HCT116 (cell line): ENCODE measurements around the gene VSX1. TPM values are rescaled to one million over a fixed set of nuclear protein-coding genes. Genes with fewer than 3 reads are reported as not detected.

Experiments
- ATAC-seq: fragments of 200-7000 bp; cut with Tn5 transposase; 2 replicates; pipeline ENCODE4 v1.9.1; 2020; ENCODE audit warnings: mild to moderate bottlenecking, moderate library complexity
- BruUV-seq: library from RNA; stranded (reverse); fragments of 400-500 nt; replicated peaks from 2 replicates; lab custom pipeline; 2021; lab: Mats Ljungman, UMichigan
- CTCF ChIA-PET: fragments of 300-600 bp; sonication (Branson Sonifier 250); formaldehyde crosslinking; loops from one replicate; lab custom pipeline; 2021; ENCODE audit warnings: antibody characterized with exemption; lab: Charles Lee
- POLR2A ChIA-PET: fragments of 300-600, 350-600 bp; sonication (Branson Sonifier 250); formaldehyde crosslinking; loops from one replicate; lab custom pipeline; 2021; ENCODE audit warnings: antibody characterized with exemption; lab: Charles Lee
- RAD21 ChIA-PET, 2 experiments: fragments of 300-600 bp; sonication (Branson Sonifier 250); formaldehyde crosslinking; loops; one replicate each; lab custom pipeline; 2023; ENCODE audit warnings: low total read pairs in 2 of 2; ENCODE audit not compliant: uncharacterized antibody in 2 of 2, unreplicated experiment in 2 of 2, low non-redundant PET in 1 of 2; lab: Charles Lee
- DNase-seq: peaks from one replicate; pipeline ENCODE4 v3.0.0-alpha.2; 2010; ENCODE audit warnings: low read depth, low spot score
- H2AFZ ChIP-seq: fragments of 200-600 bp; shearing (Covaris generic), sonication (generic); 2 replicates; pipeline ENCODE4 v1.6.1; 2017; ENCODE audit warnings: low read depth, mixed run types, mixed read lengths, antibody characterized with exemption, low read length; ENCODE audit not compliant: poor library complexity, severe bottlenecking
- H3K27ac ChIP-seq: 2 replicates; pipeline ENCODE4 v1.5.1; 2012; ENCODE audit warnings: low read depth, low read length
- H3K27me3 ChIP-seq: fragments of 200-600 bp; sonication (generic); 2 replicates; pipeline ENCODE4 v1.6.1; 2016; ENCODE audit warnings: mixed run types, low read length, mixed read lengths; ENCODE audit not compliant: insufficient read depth
- H3K36me3 ChIP-seq, 2 experiments: fragments of 200-500 bp in 1 of 2; fragments of 200-600 bp in 1 of 2; sonication (Bioruptor generic) in 1 of 2; sonication (generic) in 1 of 2; 2 replicates each; pipeline versions ENCODE4 v1.5.1 to v1.6.1; 2014 to 2016; ENCODE audit warnings: low read length in 2 of 2, inconsistent platforms in 1 of 2, mixed read lengths in 1 of 2, mixed run types in 1 of 2; ENCODE audit not compliant: insufficient read depth in 2 of 2, control insufficient read depth in 1 of 2
- H3K4me1 ChIP-seq, 2 experiments: fragments of 200-600 bp in 1 of 2; sonication (generic) in 1 of 2; 2 replicates each; pipeline versions ENCODE4 v1.5.1 to v1.6.1; 2012 to 2017; ENCODE audit warnings: low read length in 2 of 2, inconsistent platforms in 1 of 2, mild to moderate bottlenecking in 1 of 2, mixed read lengths in 1 of 2, mixed run types in 1 of 2, moderate library complexity in 1 of 2; ENCODE audit not compliant: insufficient read depth in 2 of 2, control insufficient read depth in 1 of 2
- H3K4me2 ChIP-seq: fragments of 200-600 bp; sonication (generic); 2 replicates; pipeline ENCODE4 v1.6.1; 2017; ENCODE audit warnings: mixed run types, low read length, mixed read lengths
- H3K4me3 ChIP-seq, 2 experiments: fragments of 200-600 bp in 1 of 2; sonication (generic) in 1 of 2; replicated peaks in 1 of 2; 2 replicates each; pipeline ENCODE4 v1.5.1; 2011 to 2016; ENCODE audit warnings: low read length in 2 of 2, control low read depth in 1 of 2, low read depth in 1 of 2, mild to moderate bottlenecking in 1 of 2, mixed read lengths in 1 of 2, mixed run types in 1 of 2
- H3K79me2 ChIP-seq: fragments of 200-600 bp; sonication (generic); 2 replicates; pipeline ENCODE4 v1.6.1; 2017; ENCODE audit warnings: mild to moderate bottlenecking, mixed run types, low read length, moderate library complexity, mixed read lengths; ENCODE audit not compliant: insufficient read depth
- H3K9ac ChIP-seq: fragments of 200-600 bp; sonication (generic); 2 replicates; pipeline ENCODE4 v1.6.1; 2016; ENCODE audit warnings: low read length, mixed read lengths
- H3K9me2 ChIP-seq: fragments of 200-600 bp; sonication (generic), shearing (Covaris generic); 2 replicates; pipeline ENCODE4 v1.6.1; 2017; ENCODE audit warnings: mixed run types, mild to moderate bottlenecking, moderate library complexity; ENCODE audit not compliant: insufficient read depth
- H3K9me3 ChIP-seq, 2 experiments: fragments of 200-500 bp in 1 of 2; fragments of 200-600 bp in 1 of 2; sonication (Bioruptor generic) in 1 of 2; sonication (generic) in 1 of 2; 2 replicates each; pipeline ENCODE4 v1.6.1; 2014 to 2017; ENCODE audit warnings: low read length in 2 of 2, mixed read lengths in 2 of 2, inconsistent platforms in 1 of 2, low read depth in 1 of 2, mild to moderate bottlenecking in 1 of 2, mixed run types in 1 of 2, moderate library complexity in 1 of 2; ENCODE audit not compliant: control insufficient read depth in 1 of 2, insufficient read depth in 1 of 2
- H4K20me1 ChIP-seq: fragments of 200-600 bp; sonication (generic), shearing (Covaris generic); 2 replicates; pipeline ENCODE4 v1.6.1; 2017; ENCODE audit warnings: mixed run types, mild to moderate bottlenecking, moderate library complexity; ENCODE audit not compliant: insufficient read depth
- ATF3 ChIP-seq: IDR thresholded peaks from 2 replicates; pipeline ENCODE4 v1.6.1; 2012
- CBX3 ChIP-seq: IDR thresholded peaks from 2 replicates; pipeline ENCODE4 v1.6.1; 2012; ENCODE audit warnings: low read depth
- CEBPB ChIP-seq: IDR thresholded peaks from 2 replicates; pipeline ENCODE4 v1.6.1; 2012; ENCODE audit warnings: low read depth
- ELF1 ChIP-seq: IDR thresholded peaks from 2 replicates; pipeline ENCODE4 v1.6.1; 2012; ENCODE audit warnings: low read depth, borderline replicate concordance
- EZH2 ChIP-seq: fragments of 200-600 bp; sonication (generic); IDR thresholded peaks from 2 replicates; pipeline ENCODE4 v1.6.1; 2017; ENCODE audit warnings: antibody characterized with exemption, mixed run types
- EZH2phosphoT487 ChIP-seq: fragments of 200-600 bp; IDR thresholded peaks from 2 replicates; pipeline ENCODE4 v1.6.1; 2018; ENCODE audit warnings: antibody characterized with exemption, borderline replicate concordance
- JUND ChIP-seq: IDR thresholded peaks from 2 replicates; pipeline ENCODE4 v1.6.1; 2012
- MAX ChIP-seq: IDR thresholded peaks from 2 replicates; pipeline ENCODE4 v1.6.1; 2012
- POLR2AphosphoS5 ChIP-seq: IDR thresholded peaks from 2 replicates; pipeline ENCODE4 v1.6.1; 2011; ENCODE audit warnings: mild to moderate bottlenecking, low read depth, low read length, moderate library complexity
- RAD21 ChIP-seq: IDR thresholded peaks from 2 replicates; pipeline ENCODE4 v1.6.1; 2012; ENCODE audit warnings: low read depth, mild to moderate bottlenecking
- SIN3A ChIP-seq: IDR thresholded peaks from 2 replicates; pipeline ENCODE4 v1.6.1; 2012; ENCODE audit warnings: low read depth
- SP1 ChIP-seq: IDR thresholded peaks from 2 replicates; pipeline ENCODE4 v1.6.1; 2012; ENCODE audit warnings: low read depth
- SRF ChIP-seq: IDR thresholded peaks from 2 replicates; pipeline ENCODE4 v1.6.1; 2012; ENCODE audit warnings: low read depth
- TCF7L2 ChIP-seq: IDR thresholded peaks from 2 replicates; pipeline ENCODE4 v1.7.0; 2011; ENCODE audit warnings: borderline replicate concordance, inconsistent platforms; ENCODE audit not compliant: insufficient read depth, insufficient read length; ENCODE audit errors: extremely low read depth
- YY1 ChIP-seq: IDR thresholded peaks from 2 replicates; pipeline ENCODE4 v1.6.1; 2011; ENCODE audit warnings: low read length, low read depth, moderate library complexity, mild to moderate bottlenecking; ENCODE audit not compliant: insufficient replicate concordance; ENCODE audit errors: extremely low read depth
- ZBTB33 ChIP-seq: IDR thresholded peaks from 2 replicates; pipeline ENCODE4 v1.6.1; 2011; ENCODE audit warnings: mild to moderate bottlenecking, low read length, moderate library complexity; ENCODE audit not compliant: insufficient replicate concordance; ENCODE audit errors: extremely low read depth
- ZFX ChIP-seq: fragments of 450-650 bp; IDR thresholded peaks from 2 replicates; pipeline ENCODE4 v1.6.1; 2017
- ZNF274 ChIP-seq: fragments of 200-500 bp; sonication (Bioruptor generic); IDR thresholded peaks from 2 replicates; pipeline ENCODE4 v1.6.1; 2014; ENCODE audit warnings: mild to moderate bottlenecking, low read depth, low read length, inconsistent platforms
- intact Hi-C: fragments of 100-400 bp; cut with micrococcal nuclease; formaldehyde crosslinking; loops from 2 replicates; pipeline ENCODE4 v1.10.0; 2022
- total RNA-seq: library from RNA; stranded (reverse); gene quantifications from one replicate; pipeline ENCODE4 v1.2.1, GENCODE V29; 2021; ENCODE audit not compliant: unreplicated experiment

Gene VSX1
- total RNA-seq, 1 experiment from 2014 or later, result not detected

- H3K9me3 ChIP-seq, result no peaks in the 10 kb centered on the region
- no peak overlapping the region for H2AFZ ChIP-seq
- no peak for DNase-seq
- no TSS peak for BruUV-seq
- ChIA-PET CTCF (no interaction called here), RAD21 (no interaction called here), POLR2A (no interaction called here)
- H3K27me3 ChIP-seq, result peaks cover 8% of the 10 kb centered on the region; the same call in 1 of the 2 replicates
- H3K79me2 ChIP-seq, result no peaks in the 10 kb centered on the region
- intact Hi-C loops, result no loop called here
- no peaks in the 10 kb centered on the region for H3K36me3 ChIP-seq
- H3K9ac ChIP-seq, result no peak overlapping the region
- H3K27ac ChIP-seq, result no peak overlapping the region
- no peaks in the 10 kb centered on the region for H3K9me2 ChIP-seq
- TF ChIP-seq MAX (no peak), CEBPB (no peak), ZFX (no peak), TCF7L2 (no peak), SRF (no peak), ATF3 (no peak), JUND (no peak), POLR2AphosphoS5 (no peak), ZNF274 (no peak), ZBTB33 (no peak), CBX3 (no peak), YY1 (no peak), ELF1 (no peak), SIN3A (no peak), EZH2phosphoT487 (no peak), SP1 (no peak), EZH2 (no peak), RAD21 (no peak)
- no peaks in the 10 kb centered on the region for H4K20me1 ChIP-seq
- H3K4me3 ChIP-seq, result no peak overlapping the region
- H3K4me1 ChIP-seq, result no peaks in the 10 kb centered on the region
- no peak overlapping the region for H3K4me2 ChIP-seq
- no peak for ATAC-seq
Measured at GRCh38 chr20:25100914-25101313, 19.0 kb upstream of the VSX1 start.
